Measurements from ENCODE around the gene EHF.

DNA sequence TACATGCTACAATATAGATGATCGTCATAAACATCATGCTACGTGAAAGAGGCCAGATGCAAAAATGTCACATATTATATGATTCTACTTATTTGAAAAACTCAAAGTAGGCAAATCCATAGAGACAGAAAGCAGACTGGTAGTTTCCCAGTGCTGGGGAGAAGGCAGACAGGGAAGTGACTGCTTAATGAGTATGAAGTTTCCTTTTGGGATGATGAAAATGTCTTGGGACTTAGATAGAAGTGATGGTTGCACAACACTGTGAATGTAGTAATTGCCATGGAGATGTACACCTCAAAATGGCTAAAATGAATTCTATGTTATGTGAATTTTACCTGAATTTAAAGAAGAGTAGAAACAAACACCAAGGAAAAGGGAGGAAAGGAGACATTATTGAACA, 45.2 kb upstream of the EHF start:
- TF ChIP-seq POLR2A (IDR thresholded peaks at IDR 0.05; ENCODE audit: control extremely low read depth in 1 of 2, low read depth in 2 of 2, low read length in 2 of 2): no peak
- TF ChIP-seq, protein P1, sequence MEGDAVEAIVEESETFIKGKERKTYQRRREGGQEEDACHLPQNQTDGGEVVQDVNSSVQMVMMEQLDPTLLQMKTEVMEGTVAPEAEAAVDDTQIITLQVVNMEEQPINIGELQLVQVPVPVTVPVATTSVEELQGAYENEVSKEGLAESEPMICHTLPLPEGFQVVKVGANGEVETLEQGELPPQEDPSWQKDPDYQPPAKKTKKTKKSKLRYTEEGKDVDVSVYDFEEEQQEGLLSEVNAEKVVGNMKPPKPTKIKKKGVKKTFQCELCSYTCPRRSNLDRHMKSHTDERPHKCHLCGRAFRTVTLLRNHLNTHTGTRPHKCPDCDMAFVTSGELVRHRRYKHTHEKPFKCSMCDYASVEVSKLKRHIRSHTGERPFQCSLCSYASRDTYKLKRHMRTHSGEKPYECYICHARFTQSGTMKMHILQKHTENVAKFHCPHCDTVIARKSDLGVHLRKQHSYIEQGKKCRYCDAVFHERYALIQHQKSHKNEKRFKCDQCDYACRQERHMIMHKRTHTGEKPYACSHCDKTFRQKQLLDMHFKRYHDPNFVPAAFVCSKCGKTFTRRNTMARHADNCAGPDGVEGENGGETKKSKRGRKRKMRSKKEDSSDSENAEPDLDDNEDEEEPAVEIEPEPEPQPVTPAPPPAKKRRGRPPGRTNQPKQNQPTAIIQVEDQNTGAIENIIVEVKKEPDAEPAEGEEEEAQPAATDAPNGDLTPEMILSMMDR (IDR thresholded peaks at IDR 0.05; ENCODE audit: control extremely low read depth in 1 of 3, insufficient read depth in 1 of 3, low read depth in 1 of 3, low read length in 3 of 3): no peak
- no peak for TF ChIP-seq POLR2AphosphoS5 (IDR thresholded peaks at IDR 0.05; ENCODE audit: low read depth, low read length)
- no peak for TF ChIP-seq ZNF274 (IDR thresholded peaks at IDR 0.05; ENCODE audit: borderline replicate concordance, extremely low read depth, low read length)
- TF ChIP-seq CEBPB (IDR thresholded peaks at IDR 0.05; ENCODE audit: low read depth, low read length): no peak
- no peak for TF ChIP-seq CREB1 (IDR thresholded peaks at IDR 0.05)
- no peak for TF ChIP-seq KDM1A (IDR thresholded peaks at IDR 0.05; ENCODE audit: borderline replicate concordance, low read length)
- no peak for TF ChIP-seq MAFK (IDR thresholded peaks at IDR 0.05; ENCODE audit: low read depth, low read length)
- no peak for TF ChIP-seq EP300 (IDR thresholded peaks at IDR 0.05; ENCODE audit: borderline replicate concordance in 1 of 2, low read depth in 2 of 2, low read length in 2 of 2)
- TF ChIP-seq, protein P2, sequence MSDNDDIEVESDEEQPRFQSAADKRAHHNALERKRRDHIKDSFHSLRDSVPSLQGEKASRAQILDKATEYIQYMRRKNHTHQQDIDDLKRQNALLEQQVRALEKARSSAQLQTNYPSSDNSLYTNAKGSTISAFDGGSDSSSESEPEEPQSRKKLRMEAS (IDR thresholded peaks at IDR 0.05): no peak
- no peak for TF ChIP-seq JUND (IDR thresholded peaks at IDR 0.05; ENCODE audit: low read length)
- TF ChIP-seq RAD21 (IDR thresholded peaks at IDR 0.05 in 1 of 2, conservative IDR thresholded peaks at IDR 0.05 in 1 of 2; ENCODE audit: low read depth in 2 of 2, low read length in 2 of 2): no peak
- no peak for TF ChIP-seq TAF1 (IDR thresholded peaks at IDR 0.05; ENCODE audit: low read depth, low read length)
